AG08395 (cell line): ENCODE measurements around the gene MACROD2.
"Not testable (repeated sequence)": the region's sequence is repeated elsewhere in the genome, so short reads cannot be mapped to it uniquely, and the experiment has no call there.

Experiments
- DNase-seq: peaks from one replicate; pipeline ENCODE4 v3.0.0; 2012; ENCODE audit warnings: mixed read lengths, low spot score

Gene MACROD2

GRCh38 chr20:15742627-15743026 lies 1747.3 kb downstream of the MACROD2 start:
- no peak for DNase-seq

GRCh38 chr20:15756002-15756753 lies 1760.9 kb downstream of the MACROD2 start:
- DNase-seq: no peak

GRCh38 chr20:15756754-15757115 lies 1761.4 kb downstream of the MACROD2 start:
- DNase-seq: no peak

DNA sequence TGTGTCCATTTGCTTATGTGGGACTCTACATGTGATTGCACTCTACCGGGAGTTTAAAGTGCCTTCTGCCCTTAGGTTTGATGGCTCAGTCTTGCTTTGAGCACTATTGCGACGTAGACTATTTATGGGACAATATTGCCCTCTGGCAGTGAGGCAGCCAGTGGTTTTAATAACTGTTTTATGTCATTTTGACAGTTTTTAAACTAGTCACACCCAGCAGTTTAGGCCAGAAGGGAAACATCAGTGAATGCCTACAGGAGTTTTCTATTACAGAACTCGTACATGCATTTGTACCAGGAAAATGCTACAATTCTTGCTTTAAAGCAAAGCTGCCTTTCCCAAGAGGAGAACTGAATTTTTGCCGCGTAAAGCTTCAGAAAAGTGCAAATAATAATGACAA lies 1764.3 kb downstream of the MACROD2 start:
- DNase-seq: peak; percentile 34

- no peak for DNase-seq
Measured at GRCh38 chr20:15760001-15760621, 1764.8 kb downstream of the MACROD2 start.

DNA sequence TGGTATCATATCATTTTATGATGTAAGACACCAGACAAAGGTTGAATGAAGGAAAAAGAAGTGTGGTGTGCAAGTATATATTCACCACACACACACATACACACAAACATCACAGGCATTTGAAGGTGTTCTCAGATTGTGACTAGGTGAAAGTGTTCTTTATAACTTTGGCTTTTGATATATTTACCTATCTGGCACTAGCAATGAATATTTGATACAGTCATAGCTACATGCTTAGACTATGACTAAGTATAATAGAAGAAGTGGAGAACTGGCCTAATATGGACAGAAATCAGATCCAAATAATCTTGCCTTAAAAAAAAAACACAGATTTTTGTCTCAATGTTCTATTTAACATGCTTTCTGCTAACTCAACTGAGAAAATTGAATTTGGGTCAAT lies 1768.0 kb downstream of the MACROD2 start:
- no peak for DNase-seq

GRCh38 chr20:15767586-15767985 lies 1772.3 kb downstream of the MACROD2 start:
- DNase-seq: no peak

DNA sequence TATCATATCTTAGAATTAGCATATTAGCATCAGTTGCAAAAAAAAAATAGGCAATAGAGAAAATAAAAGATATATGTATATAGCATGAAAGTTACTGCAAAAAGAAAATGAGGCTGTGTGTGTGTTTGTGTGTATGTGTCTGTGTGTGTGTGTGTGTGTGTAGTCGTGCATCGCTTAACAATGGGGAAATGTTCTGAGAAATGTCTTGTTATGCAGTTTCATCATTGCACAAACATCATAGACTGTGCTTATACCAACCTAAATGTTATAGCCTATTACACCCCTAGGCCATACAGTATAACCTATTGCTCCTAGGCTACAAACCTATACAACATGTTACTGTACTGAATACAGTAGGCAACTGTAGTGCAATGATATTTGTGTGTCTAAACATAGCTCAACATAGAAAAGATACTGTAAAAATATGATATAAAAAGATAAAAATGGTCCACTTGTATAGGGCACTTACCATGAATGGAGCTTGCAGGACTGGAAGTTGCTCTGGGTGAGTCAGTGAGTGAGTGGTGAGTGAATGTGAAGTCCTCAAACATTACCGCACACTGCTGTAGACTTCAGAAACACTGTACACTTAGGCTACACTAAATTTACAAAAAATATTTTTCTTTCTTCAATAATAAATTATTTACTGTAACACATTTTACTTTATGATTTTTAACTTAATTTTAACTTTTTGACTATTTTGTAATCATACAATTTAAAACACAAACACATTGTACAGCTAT lies 1772.9 kb downstream of the MACROD2 start:
- no peak for DNase-seq

GRCh38 chr20:15772826-15773225 lies 1777.5 kb downstream of the MACROD2 start:
- no peak for DNase-seq

DNA sequence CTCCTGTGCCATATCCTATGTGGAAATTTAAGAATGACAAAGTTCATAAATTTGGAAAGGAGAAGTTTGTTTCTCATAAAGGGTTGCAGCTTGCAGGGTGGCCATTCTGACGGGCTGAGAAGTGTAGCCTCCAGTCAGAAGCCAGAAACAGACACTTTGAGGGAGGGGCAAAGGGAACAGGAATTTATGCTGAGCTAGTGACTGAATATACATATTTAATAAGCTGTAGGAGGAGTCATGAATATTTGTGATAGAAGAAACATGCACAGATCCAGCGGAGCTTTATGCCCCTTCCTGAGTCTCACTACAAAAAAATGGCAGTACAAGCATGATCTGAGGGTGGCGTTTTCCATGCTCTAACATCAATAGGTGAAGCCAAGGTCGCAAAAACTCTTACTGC lies 1779.6 kb downstream of the MACROD2 start:
- DNase-seq: no peak

GRCh38 chr20:15776770-15777466 lies 1781.6 kb downstream of the MACROD2 start:
- DNase-seq: no peak

- no peak for DNase-seq
Measured at GRCh38 chr20:15784020-15784419, 1788.7 kb downstream of the MACROD2 start.

DNA sequence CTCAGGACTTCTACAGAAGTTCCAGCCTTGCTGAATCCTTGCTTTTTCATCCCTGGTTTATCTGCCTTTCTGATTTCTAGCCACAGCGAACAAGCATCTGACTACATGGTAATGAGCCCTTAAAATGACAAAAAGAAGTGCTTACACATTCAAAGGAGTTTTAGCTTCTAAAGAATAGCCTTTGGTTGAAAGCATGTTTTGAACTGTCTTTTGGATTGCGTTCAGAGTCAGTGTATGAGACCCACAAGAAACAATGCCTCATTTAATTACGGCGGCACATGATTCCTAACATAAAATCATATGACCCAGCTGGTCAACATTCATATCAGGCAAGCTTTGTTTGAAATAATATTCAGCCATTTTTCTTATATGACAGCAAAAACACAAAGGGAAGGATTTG lies 1793.8 kb downstream of the MACROD2 start:
- no peak for DNase-seq

DNA sequence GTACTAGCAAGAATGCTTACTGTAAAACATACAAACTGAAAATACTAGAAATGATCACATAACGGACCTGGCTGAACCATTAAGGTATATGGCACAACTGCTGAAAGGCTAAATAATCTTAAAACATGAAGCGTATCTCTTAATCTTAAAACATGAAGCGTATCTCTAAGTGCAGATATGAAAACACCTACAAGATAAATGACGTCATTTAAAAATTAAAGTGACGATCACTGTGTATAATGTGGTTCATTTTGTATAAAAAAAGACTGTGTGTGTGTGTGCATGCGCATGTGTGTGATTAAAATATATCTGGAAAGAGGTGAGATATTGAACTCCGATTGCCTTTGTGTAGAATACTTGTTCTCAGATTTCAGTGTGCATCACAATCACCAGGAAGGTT lies 1797.5 kb downstream of the MACROD2 start:
- DNase-seq: no peak

- DNase-seq: no peak
Measured at GRCh38 chr20:15794409-15794808, 1799.1 kb downstream of the MACROD2 start.

DNA sequence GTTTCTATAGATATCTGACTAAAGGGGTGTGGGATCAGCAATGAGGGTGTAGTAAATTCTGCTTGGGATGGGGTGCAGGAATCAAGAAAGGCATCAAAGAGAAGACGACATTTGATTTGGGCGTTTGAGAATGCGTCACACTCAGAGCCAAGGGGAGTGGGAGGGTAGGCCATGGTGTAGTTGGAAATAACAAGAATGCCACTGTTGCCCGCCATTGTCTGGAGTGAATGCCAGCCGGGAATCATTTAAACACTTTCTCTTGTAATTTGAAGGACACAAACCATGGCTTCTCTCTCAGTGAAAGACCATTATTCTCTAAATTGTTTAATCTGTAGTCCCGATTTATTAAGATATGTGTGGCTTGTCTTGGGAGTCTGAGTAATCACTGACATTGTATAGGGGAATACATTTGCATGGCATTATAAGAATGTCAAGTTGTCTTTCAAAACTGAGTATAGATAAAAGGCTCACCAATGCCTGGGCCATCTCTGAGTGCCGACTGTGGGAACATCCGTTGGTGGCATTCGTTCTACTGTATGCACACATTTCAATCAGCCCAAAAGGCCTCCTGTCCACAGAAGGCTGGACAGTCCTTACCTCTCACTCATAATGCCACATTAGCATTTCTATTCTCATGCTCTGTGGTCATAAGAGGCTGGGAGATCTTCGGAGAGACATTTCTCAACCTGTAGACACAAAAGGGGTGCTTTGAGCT lies 1800.1 kb downstream of the MACROD2 start:
- no peak for DNase-seq

GRCh38 chr20:15799871-15800270 lies 1804.6 kb downstream of the MACROD2 start:
- DNase-seq: no peak

GRCh38 chr20:15802020-15802419 lies 1806.7 kb downstream of the MACROD2 start:
- no peak for DNase-seq

GRCh38 chr20:15805154-15805553 lies 1809.8 kb downstream of the MACROD2 start:
- DNase-seq: no peak

DNA sequence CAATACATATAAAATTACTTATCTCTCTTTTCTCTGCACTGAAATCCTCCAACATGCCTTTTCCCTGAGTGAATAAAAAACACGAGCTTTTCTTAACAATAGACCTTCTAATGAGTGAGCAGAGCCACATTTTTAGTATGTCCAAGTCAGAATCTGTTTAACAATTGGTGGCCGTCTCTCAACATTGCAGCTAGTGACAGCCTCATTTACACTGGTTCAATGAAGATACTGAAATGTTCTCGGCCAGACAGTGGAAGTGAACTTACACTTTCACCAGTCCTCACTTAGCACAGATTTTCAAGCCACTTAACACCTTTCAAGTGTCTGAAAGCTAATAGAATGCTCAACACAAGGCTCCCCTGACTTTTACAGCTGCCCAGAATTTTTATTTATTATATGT lies 1810.8 kb downstream of the MACROD2 start:
- DNase-seq: no peak

DNA sequence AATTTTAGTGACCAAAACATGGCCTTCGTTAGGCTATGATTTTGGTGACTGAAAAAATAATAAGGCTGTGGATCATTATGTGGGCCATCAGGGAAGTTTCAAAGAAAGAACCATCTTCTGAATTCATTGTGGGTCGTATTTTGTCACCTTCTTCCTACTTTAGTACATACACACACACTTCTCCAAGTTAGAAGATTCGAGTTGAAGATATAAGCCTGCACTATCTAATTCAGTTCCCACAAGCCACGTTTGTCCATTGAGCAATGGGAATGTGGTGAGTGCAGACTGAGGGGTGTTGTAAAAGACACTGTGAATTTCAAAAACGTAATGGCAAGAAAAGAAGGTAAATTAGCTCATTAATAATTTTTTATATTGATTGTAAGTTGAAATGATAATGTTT lies 1812.0 kb downstream of the MACROD2 start:
- no peak for DNase-seq

DNA sequence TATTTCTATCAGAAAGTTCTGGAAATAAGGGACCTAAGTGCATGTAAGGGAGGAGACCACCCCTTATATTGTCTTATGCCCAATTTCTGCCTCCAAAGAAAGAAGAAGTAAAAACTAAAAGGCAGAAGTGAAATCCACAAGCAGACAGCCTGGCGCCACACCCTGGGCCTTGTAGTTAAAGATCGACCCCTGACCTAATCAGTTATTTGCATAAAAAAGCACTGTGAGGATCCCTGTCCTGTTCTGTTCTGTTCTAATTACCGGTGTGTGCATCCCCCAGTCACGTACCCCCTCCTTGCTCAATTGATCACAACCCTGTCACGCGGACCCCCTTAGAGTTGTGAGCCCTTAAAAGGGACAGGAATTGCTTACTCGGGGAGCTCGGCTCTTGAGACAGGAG lies 1812.5 kb downstream of the MACROD2 start:
- not testable (repeated sequence) for DNase-seq
